ENCODE measurements around the gene NACC2. TPM values are rescaled to one million over a fixed set of nuclear protein-coding genes. Genes with fewer than 3 reads are reported as not detected.

Gene NACC2
- total RNA-seq, 1 donor from 2014 or later: 9.6 TPM

DNA sequence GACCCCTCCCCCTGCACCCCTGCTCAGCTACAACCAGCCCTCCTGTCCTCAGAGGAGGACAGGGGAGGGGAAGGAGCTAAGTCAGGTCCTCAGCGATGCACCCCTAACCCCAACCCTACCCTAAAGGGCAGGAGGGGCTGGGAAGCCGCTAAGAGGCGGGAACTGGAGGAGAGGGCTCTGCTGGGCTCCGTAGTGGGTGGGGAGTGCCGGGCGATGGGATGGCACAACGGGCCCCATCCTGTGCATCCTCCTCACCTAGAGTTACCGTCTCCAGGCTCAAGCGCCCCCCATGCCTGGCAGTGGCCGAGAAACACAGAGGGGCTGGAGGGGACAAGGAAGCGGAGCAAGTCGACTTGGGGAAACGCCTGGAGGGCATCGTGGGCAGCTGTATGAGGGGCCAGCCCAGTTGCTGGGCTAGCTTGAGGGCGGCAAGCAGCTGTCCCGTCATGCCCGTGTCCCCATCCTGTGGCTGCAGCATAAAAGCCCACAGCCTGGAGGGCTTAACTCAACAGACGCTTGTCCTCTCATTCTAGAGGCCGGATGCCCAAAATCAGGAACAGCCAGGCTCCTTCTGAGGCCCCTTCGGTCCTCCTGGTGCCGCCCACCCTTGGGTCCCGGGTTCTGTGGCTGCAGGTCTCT is 110.9 kb downstream of the NACC2 start:
- Mint-ChIP-seq H3K27me3 (ENCODE audit: unreplicated experiment) (no peaks in the 10 kb centered on the region), H3K4me3 (ENCODE audit: unreplicated experiment) (no peak overlapping the region), H3K9me3 (ENCODE audit: unreplicated experiment) (no peaks in the 10 kb centered on the region), H3K4me1 (ENCODE audit: unreplicated experiment) (no peaks in the 10 kb centered on the region), H3K36me3 (ENCODE audit: low read depth, unreplicated experiment) (no peaks in the 10 kb centered on the region), H3K27ac (ENCODE audit: unreplicated experiment) (no peak overlapping the region)
- no peak for DNase-seq (ENCODE audit: low spot score)
- TF ChIP-seq, protein P1, sequence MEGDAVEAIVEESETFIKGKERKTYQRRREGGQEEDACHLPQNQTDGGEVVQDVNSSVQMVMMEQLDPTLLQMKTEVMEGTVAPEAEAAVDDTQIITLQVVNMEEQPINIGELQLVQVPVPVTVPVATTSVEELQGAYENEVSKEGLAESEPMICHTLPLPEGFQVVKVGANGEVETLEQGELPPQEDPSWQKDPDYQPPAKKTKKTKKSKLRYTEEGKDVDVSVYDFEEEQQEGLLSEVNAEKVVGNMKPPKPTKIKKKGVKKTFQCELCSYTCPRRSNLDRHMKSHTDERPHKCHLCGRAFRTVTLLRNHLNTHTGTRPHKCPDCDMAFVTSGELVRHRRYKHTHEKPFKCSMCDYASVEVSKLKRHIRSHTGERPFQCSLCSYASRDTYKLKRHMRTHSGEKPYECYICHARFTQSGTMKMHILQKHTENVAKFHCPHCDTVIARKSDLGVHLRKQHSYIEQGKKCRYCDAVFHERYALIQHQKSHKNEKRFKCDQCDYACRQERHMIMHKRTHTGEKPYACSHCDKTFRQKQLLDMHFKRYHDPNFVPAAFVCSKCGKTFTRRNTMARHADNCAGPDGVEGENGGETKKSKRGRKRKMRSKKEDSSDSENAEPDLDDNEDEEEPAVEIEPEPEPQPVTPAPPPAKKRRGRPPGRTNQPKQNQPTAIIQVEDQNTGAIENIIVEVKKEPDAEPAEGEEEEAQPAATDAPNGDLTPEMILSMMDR (IDR thresholded peaks at IDR 0.05; ENCODE audit: unreplicated experiment): no peak

DNA sequence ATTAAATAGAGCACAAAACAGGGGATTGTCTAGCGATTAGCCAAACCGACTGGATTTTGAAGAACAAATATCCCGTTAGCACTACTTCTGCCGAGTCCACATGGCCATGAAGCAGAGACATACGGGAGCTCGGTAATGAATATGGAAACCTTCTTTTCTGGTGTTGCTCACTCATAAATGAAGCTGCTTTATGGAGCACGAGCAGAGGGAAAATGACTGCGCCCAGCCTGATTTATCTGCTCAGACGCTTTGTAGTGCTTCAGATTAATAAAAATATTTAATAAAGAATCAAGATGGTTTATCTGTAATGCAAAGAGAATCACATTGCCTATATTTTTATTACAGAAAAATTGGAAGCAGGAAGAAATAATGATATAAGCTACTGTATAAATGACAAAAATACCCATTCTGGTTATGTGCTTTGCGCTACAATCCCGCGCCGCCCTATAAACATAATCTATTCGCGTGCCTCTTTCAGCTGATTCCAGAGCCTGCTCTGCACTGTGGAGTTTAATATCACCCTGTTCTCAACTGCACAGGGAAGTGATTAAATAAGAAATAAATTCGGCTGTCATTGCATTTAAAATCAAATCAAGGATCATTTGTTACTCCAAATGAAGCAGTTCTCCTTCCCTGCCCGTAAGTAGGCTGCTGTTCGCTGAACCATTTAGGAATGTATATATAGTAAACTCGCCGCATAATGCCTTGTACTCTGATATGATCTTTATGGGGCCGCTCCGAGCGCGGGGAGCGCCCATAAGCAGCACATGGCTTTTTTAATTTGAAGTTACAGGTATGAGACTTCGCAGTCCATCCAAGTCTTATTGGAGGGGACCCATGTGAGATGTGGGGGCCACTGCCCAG is 111.6 kb downstream of the NACC2 start:
- Mint-ChIP-seq H3K4me3 (ENCODE audit: unreplicated experiment) (no peak overlapping the region), H3K36me3 (ENCODE audit: low read depth, unreplicated experiment) (no peaks in the 10 kb centered on the region), H3K27me3 (ENCODE audit: unreplicated experiment) (no peaks in the 10 kb centered on the region), H3K9me3 (ENCODE audit: unreplicated experiment) (no peaks in the 10 kb centered on the region), H3K27ac (ENCODE audit: unreplicated experiment) (no peak overlapping the region), H3K4me1 (ENCODE audit: unreplicated experiment) (no peaks in the 10 kb centered on the region)
- TF ChIP-seq, protein P1 (IDR thresholded peaks at IDR 0.05; ENCODE audit: unreplicated experiment): no peak
- DNase-seq (ENCODE audit: low spot score): no peak

DNA sequence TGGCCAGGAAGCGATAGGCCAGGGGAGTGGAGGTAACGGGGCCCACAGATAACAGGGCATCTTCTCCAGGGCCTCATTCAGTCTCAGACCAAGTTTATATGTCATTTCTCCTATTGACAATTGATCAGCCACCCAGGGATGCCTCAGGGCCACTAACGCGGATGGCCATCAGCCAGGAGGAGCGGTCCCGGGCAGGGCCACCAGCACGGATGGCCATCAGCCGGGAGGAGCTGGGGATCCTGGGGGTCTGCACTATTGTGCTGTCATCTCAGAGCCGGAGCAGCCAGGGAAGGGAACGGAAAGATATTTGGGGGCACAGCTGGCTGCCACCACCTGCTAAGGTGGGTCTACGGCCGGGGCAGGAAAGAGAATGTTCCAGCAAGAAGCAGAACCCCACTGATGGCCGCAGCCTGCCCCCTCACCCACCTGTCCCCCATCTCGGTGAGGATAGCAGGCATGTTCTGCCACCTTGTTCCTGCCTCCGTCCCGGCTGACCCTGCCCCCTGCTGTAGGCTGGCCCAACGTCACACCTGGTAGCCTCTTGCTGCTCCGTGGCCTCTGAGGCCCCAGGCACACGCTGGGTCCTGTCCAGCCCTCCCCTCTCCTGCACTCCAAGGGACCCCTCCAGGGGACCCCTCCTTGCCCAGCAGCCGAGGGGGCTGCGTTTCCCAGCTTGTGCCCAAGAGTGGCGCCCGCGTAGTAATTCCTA is 112.4 kb downstream of the NACC2 start:
- H3K4me3 Mint-ChIP-seq (ENCODE audit: unreplicated experiment): no peak overlapping the region
- H3K36me3 Mint-ChIP-seq (ENCODE audit: low read depth, unreplicated experiment): no peaks in the 10 kb centered on the region

DNA sequence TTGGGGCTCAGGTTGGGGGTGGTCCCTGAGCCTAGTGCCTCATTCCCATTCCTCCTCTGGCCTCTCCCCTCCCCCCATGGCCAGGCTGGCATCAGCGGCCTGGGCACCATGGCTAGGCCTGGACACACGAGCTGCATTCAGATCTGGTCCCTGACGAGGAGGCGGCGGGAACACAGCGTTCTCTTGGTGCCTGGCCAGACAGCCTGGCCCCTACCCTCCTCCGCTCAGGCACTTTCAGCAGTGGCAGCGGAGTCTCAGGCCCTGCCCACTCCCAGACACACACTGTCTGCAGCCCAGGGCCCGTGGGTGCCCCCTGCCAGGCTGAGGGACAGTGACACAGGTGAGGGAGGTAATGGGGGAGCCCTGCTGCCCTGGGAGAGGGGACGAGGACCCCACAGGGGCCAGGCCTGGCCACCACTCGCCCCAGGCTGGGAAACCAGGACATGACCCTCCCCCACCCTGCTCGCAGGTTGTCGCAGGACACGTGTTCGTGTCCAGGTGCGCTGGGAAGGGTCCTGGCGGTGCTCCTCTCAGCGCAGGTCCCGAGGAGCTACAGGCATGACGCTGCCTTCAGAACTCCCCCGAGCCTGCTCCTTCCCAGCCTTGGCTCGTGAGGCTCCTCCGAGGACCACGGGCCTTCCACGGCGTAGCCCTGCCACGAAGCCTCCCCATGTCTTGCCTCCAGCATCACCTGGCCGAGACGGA is 114.0 kb downstream of the NACC2 start:
- Mint-ChIP-seq H3K36me3 (ENCODE audit: low read depth, unreplicated experiment) (no peaks in the 10 kb centered on the region), H3K27ac (ENCODE audit: unreplicated experiment) (no peak overlapping the region), H3K9me3 (ENCODE audit: unreplicated experiment) (no peaks in the 10 kb centered on the region), H3K4me1 (ENCODE audit: unreplicated experiment) (no peaks in the 10 kb centered on the region), H3K27me3 (ENCODE audit: unreplicated experiment) (peaks cover 1% of the 10 kb centered on the region), H3K4me3 (ENCODE audit: unreplicated experiment) (no peak overlapping the region)
- DNase-seq (ENCODE audit: low spot score): no peak
- TF ChIP-seq, protein P1 (IDR thresholded peaks at IDR 0.05; ENCODE audit: unreplicated experiment): no peak

More for the DNA sequence above, 112.4 kb downstream of the NACC2 start:
- no peak for DNase-seq (ENCODE audit: low spot score)
- H3K27me3 Mint-ChIP-seq (ENCODE audit: unreplicated experiment): no peaks in the 10 kb centered on the region
- H3K4me1 Mint-ChIP-seq (ENCODE audit: unreplicated experiment): no peaks in the 10 kb centered on the region
- no peaks in the 10 kb centered on the region for H3K9me3 Mint-ChIP-seq (ENCODE audit: unreplicated experiment)
- no peak overlapping the region for H3K27ac Mint-ChIP-seq (ENCODE audit: unreplicated experiment)
- TF ChIP-seq, protein P1 (IDR thresholded peaks at IDR 0.05; ENCODE audit: unreplicated experiment): no peak

Data from endothelial cell (in vitro differentiated cells).